CD14-positive monocyte (primary cell): Measurements from ENCODE around the gene ACTA2. TPM values are rescaled to one million over a fixed set of nuclear protein-coding genes. Genes with fewer than 3 reads are reported as not detected.

Experiments
- DNase-seq, 3 donors: peaks; one replicate each; pipeline ENCODE4 v3.0.0-alpha.2; 2011 to 2022
- H2AFZ ChIP-seq: 2 replicates; pipeline ENCODE4 v1.6.0; 2012; ENCODE audit warnings: mild to moderate bottlenecking, low read depth, low read length, inconsistent platforms; ENCODE audit not compliant: insufficient read depth, poor library complexity, severe bottlenecking
- H3K27ac ChIP-seq, 2 donors: 1 replicate in 1 of 2; 2 replicates in 1 of 2; pipeline ENCODE4 v1.5.1; 2012 to 2013; ENCODE audit warnings: low read length in 2 of 2, control low read depth in 1 of 2, inconsistent platforms in 1 of 2, low read depth in 1 of 2, mild to moderate bottlenecking in 1 of 2
- H3K27me3 ChIP-seq, 2 donors: one replicate each; pipeline versions ENCODE4 v1.6.0 to v1.6.1; 2011 to 2013; ENCODE audit warnings: low read length in 2 of 2; ENCODE audit not compliant: control insufficient read depth in 2 of 2, insufficient read depth in 2 of 2
- H3K36me3 ChIP-seq, 2 donors: replicated peaks in 1 of 2; 1 replicate in 1 of 2; 2 replicates in 1 of 2; pipeline versions ENCODE4 v1.5.1 to v1.6.1; 2012 to 2013; ENCODE audit warnings: low read length in 2 of 2, control low read depth in 1 of 2, inconsistent platforms in 1 of 2, mild to moderate bottlenecking in 1 of 2; ENCODE audit not compliant: insufficient read depth in 2 of 2, control insufficient read depth in 1 of 2
- H3K4me1 ChIP-seq, 2 donors: 1 replicate in 1 of 2; 2 replicates in 1 of 2; pipeline versions ENCODE4 v1.5.1 to v1.6.1; 2012 to 2013; ENCODE audit warnings: low read length in 2 of 2, control low read depth in 1 of 2, inconsistent platforms in 1 of 2, mild to moderate bottlenecking in 1 of 2, moderate library complexity in 1 of 2; ENCODE audit not compliant: insufficient read depth in 2 of 2, control insufficient read depth in 1 of 2
- H3K4me2 ChIP-seq: replicated peaks from 2 replicates; pipeline ENCODE3; 2012; ENCODE audit warnings: low read length, moderate library complexity, mild to moderate bottlenecking; ENCODE audit not compliant: poor library complexity, severe bottlenecking; ENCODE audit errors: extremely low read depth
- H3K4me3 ChIP-seq, 3 experiments: fragments of 200-600 bp in 1 of 3; sonication (generic) in 1 of 3; replicated peaks in 1 of 3; 1 replicate in 2 of 3; 2 replicates in 1 of 3; pipeline ENCODE4 v1.5.1; 2011 to 2013; ENCODE audit warnings: low read length in 3 of 3, mild to moderate bottlenecking in 3 of 3, control low read depth in 2 of 3, low read depth in 2 of 3, inconsistent platforms in 1 of 3, moderate library complexity in 1 of 3
- H3K79me2 ChIP-seq: 2 replicates; pipeline ENCODE4 v1.6.0; 2012; ENCODE audit warnings: mild to moderate bottlenecking, control low read depth, inconsistent platforms, low read length, moderate library complexity; ENCODE audit not compliant: insufficient read depth
- H3K9ac ChIP-seq: 2 replicates; pipeline ENCODE4 v1.6.0; 2017; ENCODE audit warnings: low read length, mild to moderate bottlenecking; ENCODE audit not compliant: insufficient read depth, poor library complexity, severe bottlenecking
- H3K9me3 ChIP-seq, 2 donors: replicated peaks in 1 of 2; 1 replicate in 1 of 2; 2 replicates in 1 of 2; pipeline versions ENCODE4 v1.5.1 to v1.6.1; 2012 to 2013; ENCODE audit warnings: low read length in 2 of 2, control low read depth in 1 of 2; ENCODE audit not compliant: control insufficient read depth in 1 of 2, insufficient read depth in 1 of 2
- H4K20me1 ChIP-seq: 2 replicates; pipeline ENCODE4 v1.6.0; 2012; ENCODE audit warnings: mild to moderate bottlenecking, low read length, control low read depth, moderate library complexity; ENCODE audit not compliant: insufficient read depth
- H3K27ac Mint-ChIP-seq, 7 donors: one replicate each; pipeline ENCODE4 v1.8.0; 2020; ENCODE audit warnings: mild to moderate bottlenecking in 7 of 7, mixed read lengths in 7 of 7, moderate library complexity in 6 of 7, inconsistent platforms in 2 of 7
- H3K27me3 Mint-ChIP-seq, 3 donors: one replicate each; pipeline ENCODE4 v1.8.0; 2021 to 2022; ENCODE audit warnings: low read depth in 3 of 3, mild to moderate bottlenecking in 3 of 3, mixed read lengths in 3 of 3, moderate library complexity in 3 of 3, inconsistent platforms in 1 of 3
- H3K36me3 Mint-ChIP-seq, 2 donors: one replicate each; pipeline ENCODE4 v1.8.0; 2020; ENCODE audit warnings: mixed read lengths in 2 of 2, inconsistent platforms in 1 of 2, mild to moderate bottlenecking in 1 of 2
- H3K4me1 Mint-ChIP-seq: one replicate; pipeline ENCODE4 v1.8.0; 2020; ENCODE audit warnings: mild to moderate bottlenecking, mixed read lengths
- H3K4me3 Mint-ChIP-seq, 2 donors: one replicate each; pipeline ENCODE4 v1.8.0; 2020; ENCODE audit warnings: mild to moderate bottlenecking in 2 of 2, mixed read lengths in 2 of 2, moderate library complexity in 1 of 2
- H3K9me3 Mint-ChIP-seq, 7 donors: one replicate each; pipeline ENCODE4 v1.8.0; 2020 to 2022; ENCODE audit warnings: mixed read lengths in 7 of 7, mild to moderate bottlenecking in 6 of 7, moderate library complexity in 6 of 7, inconsistent platforms in 2 of 7
- CTCF ChIP-seq: fragments of 200-600 bp; IDR thresholded peaks from one replicate; pipeline ENCODE4 v1.8.0; 2022; ENCODE audit warnings: antibody characterized with exemption, mild to moderate bottlenecking
- WGBS: methylation state at CpG from one replicate; pipeline ENCODE4 v1.1.5; 2013; ENCODE audit warnings: missing lambda C conversion rate; ENCODE audit not compliant: insufficient coverage; 5-methylcytosine and 5-hydroxymethylcytosine counted together
- intact Hi-C, 2 donors: fragments of 100-400 bp; cut with micrococcal nuclease; formaldehyde crosslinking; loops; one replicate each; pipeline versions ENCODE4 v1.15.0 to v1.15.1; 2023
- polyA plus RNA-seq, 3 donors: library from polyadenylated mRNA; depleted of rRNA in 1 of 3; unstranded in 2 of 3; stranded (reverse) in 1 of 3; fragments of 300-500 nt in 2 of 3; fragments of >200 nt in 1 of 3; fragmentation: Illumina TruSeq in 2 of 3; gene quantifications; 1 replicate in 2 of 3; 2 replicates in 1 of 3; pipeline ENCODE4 v1.2.3, GENCODE V29; 2012 to 2021

The ACTA2 gene
- polyA plus RNA-seq, 3 donors = 4.4 to 12.3 (median 6.8) TPM

GRCh38 chr10:88927416-88927690, 25.2 kb downstream of the ACTA2 start:
- peaks cover 18% of the 10 kb centered on the region for H3K4me1 Mint-ChIP-seq
- intact Hi-C loops = no loop called here
- Histone ChIP-seq H3K9ac (no peak overlapping the region), H4K20me1 (no peaks in the 10 kb centered on the region), H3K27me3 (no peaks in the 10 kb centered on the region), H3K79me2 (no peaks in the 10 kb centered on the region), H3K4me1 (peaks cover 13 to 19% of the 10 kb centered on the region in 2 donors), H3K4me3 (no peak overlapping the region), H3K4me2 (no peak overlapping the region), H3K36me3 (no peaks in the 10 kb centered on the region), H3K9me3 (no peaks in the 10 kb centered on the region), H2AFZ (no peak overlapping the region), H3K27ac (no peak overlapping the region)
- no peak overlapping the region for H3K27ac Mint-ChIP-seq
- no peak overlapping the region for H3K4me3 Mint-ChIP-seq
- peaks cover 7 to 8% of the 10 kb centered on the region in 2 donors for H3K36me3 Mint-ChIP-seq
- H3K27me3 Mint-ChIP-seq = peaks cover 0 to 3% (median 1%) of the 10 kb centered on the region in 3 donors
- peaks cover 0 to 6% (median 3%) of the 10 kb centered on the region in 7 donors for H3K9me3 Mint-ChIP-seq
- WGBS = 83% methylated on average over 1 of the region's 2 CpGs
- TF ChIP-seq CTCF = no peak
- no peak for DNase-seq

GRCh38 chr10:88926566-88927415, 25.8 kb downstream of the ACTA2 start:
- H3K4me1 ChIP-seq = peaks cover 13 to 19% of the 10 kb centered on the region in 2 donors
- WGBS = no CpG with 5 or more reads among the region's 6 CpGs
- no peaks in the 10 kb centered on the region for H3K27me3 ChIP-seq
- Mint-ChIP-seq H3K9me3 (peaks cover 0 to 6% (median 3%) of the 10 kb centered on the region in 7 donors), H3K4me3 (no peak overlapping the region), H3K4me1 (peaks cover 18% of the 10 kb centered on the region), H3K27ac (no peak overlapping the region), H3K27me3 (peaks cover 0 to 3% (median 1%) of the 10 kb centered on the region in 3 donors), H3K36me3 (peaks cover 7 to 8% of the 10 kb centered on the region in 2 donors)
- DNase-seq = no peak
- H3K79me2 ChIP-seq = no peaks in the 10 kb centered on the region
- no peak overlapping the region for H3K9ac ChIP-seq
- H3K36me3 ChIP-seq = no peaks in the 10 kb centered on the region
- H3K4me2 ChIP-seq = peak overlapping the region; percentile 13
- peak overlapping the region; percentile 32 for H2AFZ ChIP-seq
- no peak for TF ChIP-seq CTCF
- no peak overlapping the region for H3K4me3 ChIP-seq
- peak overlapping the region in 1 of 2 donors; percentile 4 for H3K27ac ChIP-seq
- H4K20me1 ChIP-seq = no peaks in the 10 kb centered on the region
- no peaks in the 10 kb centered on the region for H3K9me3 ChIP-seq
- intact Hi-C loops = no loop called here
